Measurements from ENCODE around the gene HDAC9.
A peak's percentile ranks its signal among the peaks of the same experiment; 100 is the strongest.

Gene HDAC9

GRCh38 chr7:18494406-18494805 is 1.1 kb upstream of the HDAC9 start:
- no peak overlapping the region for H3K27ac ChIP-seq (ENCODE audit: low read depth, low read length, severe bottlenecking)

GRCh38 chr7:18494821-18495408 is 634 bp upstream of the HDAC9 start:
- 40 to 100% methylated on average over 1 to 2 of the region's 3 CpGs for WGBS, 2 experiments (ENCODE audit: insufficient coverage in 2 of 2)
- Histone ChIP-seq H3K4me1 (ENCODE audit: control insufficient read depth, insufficient read depth, low read length, poor library complexity, severe bottlenecking) (peaks cover 7% of the 10 kb centered on the region), H3K9me3 (ENCODE audit: control insufficient read depth, low read length) (no peaks in the 10 kb centered on the region), H3K27ac (ENCODE audit: low read depth, low read length, severe bottlenecking) (peak overlapping the region; percentile 44), H3K36me3 (ENCODE audit: control insufficient read depth, insufficient read depth, low read length) (no peaks in the 10 kb centered on the region), H3K4me3 (ENCODE audit: extremely low read depth, insufficient read depth, low read length, poor library complexity, severe bottlenecking) (no peak overlapping the region)

More at GRCh38 chr7:18494406-18494805, 1.1 kb upstream of the HDAC9 start:
- H3K4me1 ChIP-seq (ENCODE audit: control insufficient read depth, insufficient read depth, low read length, poor library complexity, severe bottlenecking), result peaks cover 7% of the 10 kb centered on the region
- 100% methylated on average over 1 of the region's 3 CpGs; no CpG with 5 or more reads in 1 of the 2 experiments for WGBS, 2 experiments (ENCODE audit: insufficient coverage in 2 of 2)
- no peaks in the 10 kb centered on the region for H3K9me3 ChIP-seq (ENCODE audit: control insufficient read depth, low read length)
- no peak overlapping the region for H3K4me3 ChIP-seq (ENCODE audit: extremely low read depth, insufficient read depth, low read length, poor library complexity, severe bottlenecking)
- H3K36me3 ChIP-seq (ENCODE audit: control insufficient read depth, insufficient read depth, low read length), result no peaks in the 10 kb centered on the region

DNA sequence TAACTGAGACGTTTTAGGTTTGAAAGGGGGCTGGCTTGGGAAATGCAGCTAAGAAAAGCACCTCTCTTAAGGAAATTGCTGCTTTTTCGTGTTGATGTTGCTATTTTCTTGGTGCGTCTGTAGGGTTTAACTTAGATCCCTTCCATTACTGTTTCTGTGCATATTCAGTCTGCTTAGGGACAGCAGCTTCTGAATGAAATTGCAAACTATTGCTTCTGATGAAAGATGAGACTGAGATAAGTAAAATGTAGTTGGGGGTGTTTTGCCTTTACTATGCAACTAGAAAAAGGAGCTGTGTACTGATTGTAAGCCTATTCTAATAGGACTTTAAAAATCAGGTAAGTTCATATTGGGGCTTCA is 772 bp downstream of the HDAC9 start:
- Histone ChIP-seq H3K27ac (ENCODE audit: low read depth, low read length, severe bottlenecking) (no peak overlapping the region), H3K36me3 (ENCODE audit: control insufficient read depth, insufficient read depth, low read length) (no peaks in the 10 kb centered on the region), H3K4me3 (ENCODE audit: extremely low read depth, insufficient read depth, low read length, poor library complexity, severe bottlenecking) (peak overlapping the region; percentile 34), H3K4me1 (ENCODE audit: control insufficient read depth, insufficient read depth, low read length, poor library complexity, severe bottlenecking) (peaks cover 7% of the 10 kb centered on the region), H3K9me3 (ENCODE audit: control insufficient read depth, low read length) (no peaks in the 10 kb centered on the region)
- WGBS, 2 experiments (ENCODE audit: insufficient coverage in 2 of 2), result 8 to 10% methylated on average over 2 of the region's 3 CpGs

- no peaks in the 10 kb centered on the region for H3K9me3 ChIP-seq (ENCODE audit: control insufficient read depth, low read length)
- no peaks in the 10 kb centered on the region for H3K36me3 ChIP-seq (ENCODE audit: control insufficient read depth, insufficient read depth, low read length)
- H3K27ac ChIP-seq (ENCODE audit: low read depth, low read length, severe bottlenecking), result no peak overlapping the region
- 60% methylated on average over 2 of the region's 3 CpGs; no CpG with 5 or more reads in 1 of the 2 experiments for WGBS, 2 experiments (ENCODE audit: insufficient coverage in 2 of 2)
- peaks cover 7% of the 10 kb centered on the region for H3K4me1 ChIP-seq (ENCODE audit: control insufficient read depth, insufficient read depth, low read length, poor library complexity, severe bottlenecking)
- peak overlapping the region; percentile 34 for H3K4me3 ChIP-seq (ENCODE audit: extremely low read depth, insufficient read depth, low read length, poor library complexity, severe bottlenecking)
These were observed 1.5 kb downstream of the HDAC9 start for GRCh38 chr7:18497082-18497481.

GRCh38 chr7:18497800-18498199 is 2.3 kb downstream of the HDAC9 start:
- Histone ChIP-seq H3K4me1 (ENCODE audit: control insufficient read depth, insufficient read depth, low read length, poor library complexity, severe bottlenecking) (peaks cover 7% of the 10 kb centered on the region), H3K4me3 (ENCODE audit: extremely low read depth, insufficient read depth, low read length, poor library complexity, severe bottlenecking) (peak overlapping the region; percentile 34), H3K9me3 (ENCODE audit: control insufficient read depth, low read length) (no peaks in the 10 kb centered on the region)

DNA sequence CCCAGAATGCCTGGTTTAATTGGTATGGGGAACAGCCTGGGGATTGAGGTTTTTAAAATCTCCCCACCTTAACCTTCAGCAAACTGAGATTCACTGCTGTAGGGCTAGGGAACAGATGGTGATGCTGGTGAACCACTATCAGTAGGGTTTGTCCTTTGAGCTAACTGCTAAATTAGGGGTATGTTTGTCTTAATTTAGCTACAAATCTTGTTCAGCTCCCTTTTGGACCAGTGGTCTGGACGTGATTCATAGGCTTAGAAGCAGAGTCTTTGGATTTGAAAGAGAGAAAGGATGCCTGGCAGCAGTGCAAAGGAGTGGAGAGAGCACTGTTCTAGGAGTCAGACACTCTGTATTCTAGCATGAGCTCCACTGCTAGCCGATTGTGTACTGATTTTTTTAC is 2.8 kb downstream of the HDAC9 start:
- peaks cover 7% of the 10 kb centered on the region for H3K4me1 ChIP-seq (ENCODE audit: control insufficient read depth, insufficient read depth, low read length, poor library complexity, severe bottlenecking)
- WGBS, 2 experiments (ENCODE audit: insufficient coverage in 2 of 2), result 80 to 83% methylated on average over 2 of the region's 2 CpGs
- H3K27ac ChIP-seq (ENCODE audit: low read depth, low read length, severe bottlenecking), result no peak overlapping the region
- H3K36me3 ChIP-seq (ENCODE audit: control insufficient read depth, insufficient read depth, low read length), result no peaks in the 10 kb centered on the region
- no peak overlapping the region for H3K4me3 ChIP-seq (ENCODE audit: extremely low read depth, insufficient read depth, low read length, poor library complexity, severe bottlenecking)
- H3K9me3 ChIP-seq (ENCODE audit: control insufficient read depth, low read length), result no peaks in the 10 kb centered on the region

More at GRCh38 chr7:18497800-18498199, 2.3 kb downstream of the HDAC9 start:
- Histone ChIP-seq H3K36me3 (ENCODE audit: control insufficient read depth, insufficient read depth, low read length) (no peaks in the 10 kb centered on the region), H3K27ac (ENCODE audit: low read depth, low read length, severe bottlenecking) (no peak overlapping the region)

- Histone ChIP-seq H3K27ac (ENCODE audit: low read depth, low read length, severe bottlenecking) (no peak overlapping the region), H3K4me1 (ENCODE audit: control insufficient read depth, insufficient read depth, low read length, poor library complexity, severe bottlenecking) (peaks cover 7% of the 10 kb centered on the region), H3K36me3 (ENCODE audit: control insufficient read depth, insufficient read depth, low read length) (no peaks in the 10 kb centered on the region), H3K4me3 (ENCODE audit: extremely low read depth, insufficient read depth, low read length, poor library complexity, severe bottlenecking) (no peak overlapping the region), H3K9me3 (ENCODE audit: control insufficient read depth, low read length) (no peaks in the 10 kb centered on the region)
- 67% methylated on average over 1 of the region's 2 CpGs; no CpG with 5 or more reads in 1 of the 2 experiments for WGBS, 2 experiments (ENCODE audit: insufficient coverage in 2 of 2)
These were observed 4.0 kb downstream of the HDAC9 start for GRCh38 chr7:18499407-18500177.

- Histone ChIP-seq H3K4me1 (ENCODE audit: control insufficient read depth, insufficient read depth, low read length, poor library complexity, severe bottlenecking) (peaks cover 13% of the 10 kb centered on the region), H3K27ac (ENCODE audit: low read depth, low read length, severe bottlenecking) (no peak overlapping the region), H3K36me3 (ENCODE audit: control insufficient read depth, insufficient read depth, low read length) (no peaks in the 10 kb centered on the region), H3K9me3 (ENCODE audit: control insufficient read depth, low read length) (no peaks in the 10 kb centered on the region), H3K4me3 (ENCODE audit: extremely low read depth, insufficient read depth, low read length, poor library complexity, severe bottlenecking) (no peak overlapping the region)
- WGBS, 2 experiments (ENCODE audit: insufficient coverage in 2 of 2), result no CpG with 5 or more reads among the region's 4 CpGs
These were observed 7.7 kb downstream of the HDAC9 start for GRCh38 chr7:18503126-18503866.

DNA sequence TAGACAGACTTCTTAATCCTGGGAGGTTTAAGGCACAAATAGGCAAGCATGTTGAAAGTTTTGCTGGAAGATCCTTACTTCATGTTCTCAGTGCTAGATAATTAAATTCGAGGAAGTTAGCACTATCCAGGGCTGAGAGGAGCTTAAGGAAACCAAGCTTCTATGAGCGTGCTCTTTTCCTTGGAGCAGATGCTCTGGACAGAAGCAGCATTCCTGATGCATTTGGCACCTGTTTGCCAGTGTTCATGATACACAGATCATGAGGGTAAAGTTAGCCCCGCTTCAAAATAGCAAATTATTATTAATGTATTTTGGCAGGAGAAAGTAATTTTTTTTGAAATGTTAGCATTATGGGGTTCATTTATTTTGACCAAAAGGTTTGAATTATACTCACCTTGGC is 9.4 kb downstream of the HDAC9 start:
- Histone ChIP-seq H3K36me3 (ENCODE audit: control insufficient read depth, insufficient read depth, low read length) (no peaks in the 10 kb centered on the region), H3K4me1 (ENCODE audit: control insufficient read depth, insufficient read depth, low read length, poor library complexity, severe bottlenecking) (peaks cover 20% of the 10 kb centered on the region), H3K4me3 (ENCODE audit: extremely low read depth, insufficient read depth, low read length, poor library complexity, severe bottlenecking) (no peak overlapping the region), H3K27ac (ENCODE audit: low read depth, low read length, severe bottlenecking) (no peak overlapping the region), H3K9me3 (ENCODE audit: control insufficient read depth, low read length) (no peaks in the 10 kb centered on the region)
- 78 to 92% methylated on average over 2 of the region's 3 CpGs for WGBS, 2 experiments (ENCODE audit: insufficient coverage in 2 of 2)

- 75 to 91% methylated on average over 1 to 3 of the region's 5 CpGs for WGBS, 2 experiments (ENCODE audit: insufficient coverage in 2 of 2)
- Histone ChIP-seq H3K27ac (ENCODE audit: low read depth, low read length, severe bottlenecking) (peak overlapping the region; percentile 26), H3K4me3 (ENCODE audit: extremely low read depth, insufficient read depth, low read length, poor library complexity, severe bottlenecking) (no peak overlapping the region)
These were observed 10.4 kb downstream of the HDAC9 start for GRCh38 chr7:18505870-18506460.

More at GRCh38 chr7:18505870-18506460, 10.4 kb downstream of the HDAC9 start:
- peaks cover 20% of the 10 kb centered on the region for H3K4me1 ChIP-seq (ENCODE audit: control insufficient read depth, insufficient read depth, low read length, poor library complexity, severe bottlenecking)
- no peaks in the 10 kb centered on the region for H3K9me3 ChIP-seq (ENCODE audit: control insufficient read depth, low read length)
- no peaks in the 10 kb centered on the region for H3K36me3 ChIP-seq (ENCODE audit: control insufficient read depth, insufficient read depth, low read length)

Measured in mesodermal cell (in vitro differentiated cells).